H4 (cell line): ENCODE measurements around the gene TMEM270. TPM values are rescaled to one million over a fixed set of nuclear protein-coding genes. Genes with fewer than 3 reads are reported as not detected.

Experiments
- DNase-seq: peaks from one replicate; pipeline ENCODE4 v3.0.0-alpha.2; 2015; ENCODE audit warnings: low spot score
- total RNA-seq: library from RNA; depleted of rRNA; stranded (reverse); fragments of >200 nt; shearing (Covaris generic); gene quantifications from 2 replicates; pipeline ENCODE4 v1.2.3, GENCODE V29; 2014; rRNA removed

Gene TMEM270
- total RNA-seq, 1 experiment from 2014 or later = not detected

- DNase-seq = no peak
These were observed 45.9 kb downstream of the TMEM270 start for GRCh38 chr7:73906874-73907273.

GRCh38 chr7:73907554-73908122, 46.7 kb downstream of the TMEM270 start:
- DNase-seq = no peak

- DNase-seq = no peak
These were observed 47.2 kb downstream of the TMEM270 start for GRCh38 chr7:73908123-73908611.

GRCh38 chr7:73909051-73909941, 48.3 kb downstream of the TMEM270 start:
- DNase-seq = no peak

- no peak for DNase-seq
These were observed 49.0 kb downstream of the TMEM270 start for GRCh38 chr7:73909996-73910395.

GRCh38 chr7:73912223-73912622, 51.3 kb downstream of the TMEM270 start:
- no peak for DNase-seq

Other genes with a start within 250 kb of the TMEM270 start
- not detected in 2 replicates for gene MLXIPL, start 236.6 kb upstream of the TMEM270 start, total RNA-seq
- 3.7 and 6.3 TPM in 2 replicates for gene VPS37D, start 193.3 kb upstream of the TMEM270 start, total RNA-seq
- 2.0 and 2.7 TPM in 2 replicates for gene DNAJC30, start 177.7 kb upstream of the TMEM270 start, total RNA-seq
- 31.9 and 80.5 TPM in 2 replicates for gene BUD23, start 177.6 kb upstream of the TMEM270 start, total RNA-seq
- gene STX1A, start 141.5 kb upstream of the TMEM270 start, total RNA-seq = 3.5 and 12.1 TPM in 2 replicates
- 25.8 and 37.7 TPM in 2 replicates for gene ABHD11, start 122.4 kb upstream of the TMEM270 start, total RNA-seq
- not detected in 2 replicates for gene CLDN3, start 90.9 kb upstream of the TMEM270 start, total RNA-seq
- gene CLDN4, start 30.2 kb upstream of the TMEM270 start, total RNA-seq = 1.2 and 4.0 TPM in 2 replicates
- 0.48 and 3.3 TPM in 2 replicates for gene METTL27, start 18.6 kb upstream of the TMEM270 start, total RNA-seq
- not detected in 2 replicates for gene ELN, start 167.0 kb downstream of the TMEM270 start, total RNA-seq
- 44.0 and 47.6 TPM in 2 replicates for gene LIMK1, start 222.6 kb downstream of the TMEM270 start, total RNA-seq